ENCODE measurements around the gene ZNF438.

Gene ZNF438

GRCh38 chr10:30980951-30981616, 50.6 kb downstream of the ZNF438 start:
- H3K36me3 ChIP-seq (ENCODE audit: control insufficient read depth in 5 of 5, insufficient read depth in 5 of 5, low read length in 5 of 5) = peaks cover 0 to 10% (median 0%) of the 10 kb centered on the region in 5 donors
- H3K4me3 ChIP-seq (ENCODE audit: low read depth in 1 of 5, low read length in 5 of 5) = no peak overlapping the region
- H3K27me3 ChIP-seq (ENCODE audit: control insufficient read depth in 5 of 5, insufficient read depth in 4 of 5, low read length in 5 of 5) = no peaks in the 10 kb centered on the region
- peaks cover 0 to 27% (median 19%) of the 10 kb centered on the region in 5 donors for H3K4me1 ChIP-seq (ENCODE audit: control insufficient read depth in 5 of 5, insufficient read depth in 5 of 5, low read length in 5 of 5)
- no peak overlapping the region for H3K27ac ChIP-seq (ENCODE audit: low read depth, low read length)
- peaks cover 0 to 4% (median 0%) of the 10 kb centered on the region in 5 donors for H3K9me3 ChIP-seq (ENCODE audit: control insufficient read depth in 5 of 5, low read length in 5 of 5)
- H3K9ac ChIP-seq (ENCODE audit: low read length in 5 of 5) = no peak overlapping the region

GRCh38 chr10:30979956-30980355, 51.7 kb downstream of the ZNF438 start:
- Histone ChIP-seq H3K4me1 (ENCODE audit: control insufficient read depth in 5 of 5, insufficient read depth in 5 of 5, low read length in 5 of 5) (peaks cover 0 to 20% (median 17%) of the 10 kb centered on the region in 5 donors), H3K9me3 (ENCODE audit: control insufficient read depth in 5 of 5, low read length in 5 of 5) (peaks cover 0 to 2% (median 0%) of the 10 kb centered on the region in 5 donors), H3K4me3 (ENCODE audit: low read depth in 1 of 5, low read length in 5 of 5) (no peak overlapping the region), H3K27ac (ENCODE audit: low read depth, low read length) (no peak overlapping the region), H3K36me3 (ENCODE audit: control insufficient read depth in 5 of 5, insufficient read depth in 5 of 5, low read length in 5 of 5) (peaks cover 0 to 10% (median 0%) of the 10 kb centered on the region in 5 donors), H3K9ac (ENCODE audit: low read length in 5 of 5) (no peak overlapping the region), H3K27me3 (ENCODE audit: control insufficient read depth in 5 of 5, insufficient read depth in 4 of 5, low read length in 5 of 5) (no peaks in the 10 kb centered on the region)

- no peak overlapping the region for H3K9ac ChIP-seq (ENCODE audit: low read length in 5 of 5)
- H3K36me3 ChIP-seq (ENCODE audit: control insufficient read depth in 5 of 5, insufficient read depth in 5 of 5, low read length in 5 of 5) = peaks cover 0 to 10% (median 0%) of the 10 kb centered on the region in 5 donors
Observed at GRCh38 chr10:30978843-30979242, 52.8 kb downstream of the ZNF438 start.

GRCh38 chr10:30977385-30977784, 54.3 kb downstream of the ZNF438 start:
- H3K27me3 ChIP-seq (ENCODE audit: control insufficient read depth in 5 of 5, insufficient read depth in 4 of 5, low read length in 5 of 5) = no peaks in the 10 kb centered on the region
- peaks cover 0 to 34% (median 28%) of the 10 kb centered on the region in 5 donors for H3K4me1 ChIP-seq (ENCODE audit: control insufficient read depth in 5 of 5, insufficient read depth in 5 of 5, low read length in 5 of 5)
- no peak overlapping the region for H3K27ac ChIP-seq (ENCODE audit: low read depth, low read length)
- no peak overlapping the region for H3K4me3 ChIP-seq (ENCODE audit: low read depth in 1 of 5, low read length in 5 of 5)
- peaks cover 0 to 8% (median 0%) of the 10 kb centered on the region in 5 donors for H3K36me3 ChIP-seq (ENCODE audit: control insufficient read depth in 5 of 5, insufficient read depth in 5 of 5, low read length in 5 of 5)
- no peak overlapping the region for H3K9ac ChIP-seq (ENCODE audit: low read length in 5 of 5)
- H3K9me3 ChIP-seq (ENCODE audit: control insufficient read depth in 5 of 5, low read length in 5 of 5) = no peaks in the 10 kb centered on the region

More at GRCh38 chr10:30978843-30979242, 52.8 kb downstream of the ZNF438 start:
- Histone ChIP-seq H3K27me3 (ENCODE audit: control insufficient read depth in 5 of 5, insufficient read depth in 4 of 5, low read length in 5 of 5) (no peaks in the 10 kb centered on the region), H3K4me3 (ENCODE audit: low read depth in 1 of 5, low read length in 5 of 5) (no peak overlapping the region), H3K4me1 (ENCODE audit: control insufficient read depth in 5 of 5, insufficient read depth in 5 of 5, low read length in 5 of 5) (peaks cover 0 to 24% (median 20%) of the 10 kb centered on the region in 5 donors), H3K9me3 (ENCODE audit: control insufficient read depth in 5 of 5, low read length in 5 of 5) (no peaks in the 10 kb centered on the region), H3K27ac (ENCODE audit: low read depth, low read length) (no peak overlapping the region)

- Histone ChIP-seq H3K27me3 (ENCODE audit: control insufficient read depth in 5 of 5, insufficient read depth in 4 of 5, low read length in 5 of 5) (no peaks in the 10 kb centered on the region), H3K36me3 (ENCODE audit: control insufficient read depth in 5 of 5, insufficient read depth in 5 of 5, low read length in 5 of 5) (peaks cover 0 to 8% (median 0%) of the 10 kb centered on the region in 5 donors), H3K4me3 (ENCODE audit: low read depth in 1 of 5, low read length in 5 of 5) (peak overlapping the region in 1 of 5 donors; percentile 16), H3K4me1 (ENCODE audit: control insufficient read depth in 5 of 5, insufficient read depth in 5 of 5, low read length in 5 of 5) (peaks cover 0 to 43% (median 26%) of the 10 kb centered on the region in 5 donors), H3K9ac (ENCODE audit: low read length in 5 of 5) (no peak overlapping the region), H3K9me3 (ENCODE audit: control insufficient read depth in 5 of 5, low read length in 5 of 5) (no peaks in the 10 kb centered on the region), H3K27ac (ENCODE audit: low read depth, low read length) (peak overlapping the region; percentile 59)
Observed at GRCh38 chr10:30974773-30975415, 56.8 kb downstream of the ZNF438 start.

- Histone ChIP-seq H3K4me3 (ENCODE audit: low read depth in 1 of 5, low read length in 5 of 5) (peak overlapping the region in 1 of 5 donors; percentile 17), H3K4me1 (ENCODE audit: control insufficient read depth in 5 of 5, insufficient read depth in 5 of 5, low read length in 5 of 5) (peaks cover 0 to 48% (median 26%) of the 10 kb centered on the region in 5 donors), H3K27me3 (ENCODE audit: control insufficient read depth in 5 of 5, insufficient read depth in 4 of 5, low read length in 5 of 5) (no peaks in the 10 kb centered on the region), H3K9ac (ENCODE audit: low read length in 5 of 5) (no peak overlapping the region), H3K9me3 (ENCODE audit: control insufficient read depth in 5 of 5, low read length in 5 of 5) (no peaks in the 10 kb centered on the region), H3K36me3 (ENCODE audit: control insufficient read depth in 5 of 5, insufficient read depth in 5 of 5, low read length in 5 of 5) (peaks cover 0 to 8% (median 0%) of the 10 kb centered on the region in 5 donors), H3K27ac (ENCODE audit: low read depth, low read length) (peak overlapping the region; percentile 59)
Observed at GRCh38 chr10:30974355-30974754, 57.3 kb downstream of the ZNF438 start.

GRCh38 chr10:30973737-30974136, 57.9 kb downstream of the ZNF438 start:
- no peaks in the 10 kb centered on the region for H3K27me3 ChIP-seq (ENCODE audit: control insufficient read depth in 5 of 5, insufficient read depth in 4 of 5, low read length in 5 of 5)
- peak overlapping the region; percentile 59 for H3K27ac ChIP-seq (ENCODE audit: low read depth, low read length)
- H3K4me1 ChIP-seq (ENCODE audit: control insufficient read depth in 5 of 5, insufficient read depth in 5 of 5, low read length in 5 of 5) = peaks cover 0 to 50% (median 26%) of the 10 kb centered on the region in 5 donors
- H3K4me3 ChIP-seq (ENCODE audit: low read depth in 1 of 5, low read length in 5 of 5) = peak overlapping the region in 2 of 5 donors; percentile 17 to 31
- H3K36me3 ChIP-seq (ENCODE audit: control insufficient read depth in 5 of 5, insufficient read depth in 5 of 5, low read length in 5 of 5) = peaks cover 0 to 4% (median 0%) of the 10 kb centered on the region in 5 donors
- no peaks in the 10 kb centered on the region for H3K9me3 ChIP-seq (ENCODE audit: control insufficient read depth in 5 of 5, low read length in 5 of 5)
- H3K9ac ChIP-seq (ENCODE audit: low read length in 5 of 5) = peak overlapping the region in 1 of 5 donors; percentile 56

- H3K27ac ChIP-seq (ENCODE audit: low read depth, low read length) = peak overlapping the region; percentile 63
- H3K4me1 ChIP-seq (ENCODE audit: control insufficient read depth in 5 of 5, insufficient read depth in 5 of 5, low read length in 5 of 5) = peaks cover 0 to 66% (median 39%) of the 10 kb centered on the region in 5 donors
- no peak overlapping the region for H3K9ac ChIP-seq (ENCODE audit: low read length in 5 of 5)
- peaks cover 0 to 3% (median 0%) of the 10 kb centered on the region in 5 donors for H3K36me3 ChIP-seq (ENCODE audit: control insufficient read depth in 5 of 5, insufficient read depth in 5 of 5, low read length in 5 of 5)
- no peaks in the 10 kb centered on the region for H3K9me3 ChIP-seq (ENCODE audit: control insufficient read depth in 5 of 5, low read length in 5 of 5)
- H3K4me3 ChIP-seq (ENCODE audit: low read depth in 1 of 5, low read length in 5 of 5) = no peak overlapping the region
- H3K27me3 ChIP-seq (ENCODE audit: control insufficient read depth in 5 of 5, insufficient read depth in 4 of 5, low read length in 5 of 5) = no peaks in the 10 kb centered on the region
Observed at GRCh38 chr10:30970760-30971460, 60.8 kb downstream of the ZNF438 start.

- Histone ChIP-seq H3K36me3 (ENCODE audit: control insufficient read depth in 5 of 5, insufficient read depth in 5 of 5, low read length in 5 of 5) (peaks cover 0 to 4% (median 0%) of the 10 kb centered on the region in 5 donors), H3K27ac (ENCODE audit: low read depth, low read length) (peak overlapping the region; percentile 63), H3K9ac (ENCODE audit: low read length in 5 of 5) (no peak overlapping the region), H3K4me1 (ENCODE audit: control insufficient read depth in 5 of 5, insufficient read depth in 5 of 5, low read length in 5 of 5) (peaks cover 0 to 53% (median 23%) of the 10 kb centered on the region in 5 donors), H3K4me3 (ENCODE audit: low read depth in 1 of 5, low read length in 5 of 5) (no peak overlapping the region), H3K9me3 (ENCODE audit: control insufficient read depth in 5 of 5, low read length in 5 of 5) (no peaks in the 10 kb centered on the region), H3K27me3 (ENCODE audit: control insufficient read depth in 5 of 5, insufficient read depth in 4 of 5, low read length in 5 of 5) (no peaks in the 10 kb centered on the region)
Observed at GRCh38 chr10:30968711-30969110, 63.0 kb downstream of the ZNF438 start.

Measured in subcutaneous abdominal adipose tissue (tissue), 5 donors.